HEK293T (cell line): ENCODE data around the gene PNPT1.
"Not testable (repeated sequence)": the region's sequence is repeated elsewhere in the genome, so short reads cannot be mapped to it uniquely, and the experiment has no call there.

Experiments used
- CTCF ChIA-PET: fragments of 350-600 bp; formaldehyde crosslinking; extraction: SDS; loops from one replicate; lab custom pipeline; 2021; ENCODE audit warnings: antibody characterized with exemption, inconsistent platforms; lab: Yijun Ruan, JAX
- POLR2A ChIA-PET: fragments of 350-600 bp; formaldehyde crosslinking; extraction: SDS; loops from one replicate; lab custom pipeline; 2020; ENCODE audit warnings: antibody characterized with exemption, inconsistent platforms; lab: Yijun Ruan, JAX
- DNase-seq: peaks from one replicate; pipeline ENCODE4 v3.0.0; 2012; ENCODE audit warnings: mixed read lengths; ENCODE audit errors: extremely low spot score
- ARNT ChIP-seq: fragments of 450-650 bp; IDR thresholded peaks from 2 replicates; pipeline ENCODE4 v1.6.1; 2017; ENCODE audit warnings: mild to moderate bottlenecking
- BHLHE40 ChIP-seq: fragments of 450-650 bp; IDR thresholded peaks from 2 replicates; pipeline ENCODE4 v1.6.1; 2016; ENCODE audit warnings: mild to moderate bottlenecking, moderate library complexity, borderline replicate concordance
- CTBP1 ChIP-seq: fragments of 450-650 bp; IDR thresholded peaks from 2 replicates; pipeline ENCODE4 v1.6.1; 2016; ENCODE audit warnings: borderline replicate concordance
- ELF4 ChIP-seq: fragments of 450-650 bp; IDR thresholded peaks from 2 replicates; pipeline ENCODE4 v1.6.1; 2017; ENCODE audit warnings: antibody characterized with exemption
- FOXA1 ChIP-seq: fragments of 450-650 bp; IDR thresholded peaks from 2 replicates; pipeline ENCODE4 v1.6.1; 2016; ENCODE audit warnings: mild to moderate bottlenecking
- FOXK2 ChIP-seq: fragments of 450-650 bp; IDR thresholded peaks from 2 replicates; pipeline ENCODE4 v1.6.1; 2016; ENCODE audit warnings: mild to moderate bottlenecking
- FOXM1 ChIP-seq: fragments of 450-650 bp; IDR thresholded peaks from 2 replicates; pipeline ENCODE4 v1.6.1; 2017; ENCODE audit warnings: mild to moderate bottlenecking, borderline replicate concordance
- HDGF ChIP-seq: fragments of 450-650 bp; IDR thresholded peaks from 2 replicates; pipeline ENCODE4 v1.6.1; 2017; ENCODE audit warnings: antibody characterized with exemption, borderline replicate concordance
- L3MBTL2 ChIP-seq: fragments of 450-650 bp; conservative IDR thresholded peaks from 2 replicates; pipeline ENCODE4 v1.6.1; 2016; ENCODE audit warnings: mild to moderate bottlenecking
- LEF1 ChIP-seq: fragments of 450-650 bp; IDR thresholded peaks from 2 replicates; pipeline ENCODE4 v1.6.1; 2017; ENCODE audit warnings: mild to moderate bottlenecking, borderline replicate concordance
- NFRKB ChIP-seq: fragments of 450-650 bp; IDR thresholded peaks from 2 replicates; pipeline ENCODE4 v1.6.1; 2016; ENCODE audit warnings: mild to moderate bottlenecking, moderate library complexity
- PKNOX1 ChIP-seq: fragments of 450-650 bp; IDR thresholded peaks from 2 replicates; pipeline ENCODE4 v1.6.1; 2016
- SP1 ChIP-seq: fragments of 450-650 bp; IDR thresholded peaks from 2 replicates; pipeline ENCODE4 v1.6.1; 2017
- SUZ12 ChIP-seq: fragments of 450-650 bp; IDR thresholded peaks from 2 replicates; pipeline ENCODE4 v1.6.1; 2016; ENCODE audit warnings: mild to moderate bottlenecking
- TARDBP ChIP-seq: fragments of 450-650 bp; IDR thresholded peaks from 2 replicates; pipeline ENCODE4 v1.6.1; 2016
- ZNF384 ChIP-seq: fragments of 450-650 bp; IDR thresholded peaks from 2 replicates; pipeline ENCODE4 v1.6.1; 2016

The PNPT1 gene

GRCh38 chr2:55721596-55722215 lies 28.1 kb upstream of the PNPT1 start:
- ChIA-PET POLR2A (no interaction called here), CTCF (no interaction called here)
- no peak for TF ChIP-seq HDGF
- TF ChIP-seq CTBP1 = no peak
- no peak for TF ChIP-seq ELF4
- no peak for TF ChIP-seq LEF1
- DNase-seq = no peak

GRCh38 chr2:55720417-55720816 lies 26.8 kb upstream of the PNPT1 start:
- POLR2A ChIA-PET = no interaction called here
- DNase-seq = no peak
- CTCF ChIA-PET = interaction anchor here (1.1 kb wide), 1 partner anchor 51 kb away, joined by 4 read pairs; no protein-coding TSS in a partner anchor
- no peak for TF ChIP-seq SP1
- TF ChIP-seq ZNF384 = no peak
- no peak for TF ChIP-seq PKNOX1
- no peak for TF ChIP-seq LEF1
- TF ChIP-seq FOXK2 = no peak
- TF ChIP-seq ELF4 = no peak
- TF ChIP-seq TARDBP = no peak
- no peak for TF ChIP-seq ARNT
- TF ChIP-seq HDGF = no peak
- no peak for TF ChIP-seq FOXA1
- TF ChIP-seq SUZ12 = no peak
- no peak for TF ChIP-seq BHLHE40
- no peak for TF ChIP-seq NFRKB
- no peak for TF ChIP-seq L3MBTL2
- no peak for TF ChIP-seq FOXM1

GRCh38 chr2:55719852-55720251 lies 26.2 kb upstream of the PNPT1 start:
- CTCF ChIA-PET = interaction anchor here (1.1 kb wide), 1 partner anchor 51 kb away, joined by 4 read pairs; no protein-coding TSS in a partner anchor

GRCh38 chr2:55718165-55719008 lies 24.7 kb upstream of the PNPT1 start:
- ChIA-PET POLR2A (no interaction called here), CTCF (interaction anchor here (0.6 to 2.2 kb wide), 4 partner anchors 52 to 409 kb away, joined by 3 to 11 read pairs (median 4); no protein-coding TSS in a partner anchor)
- TF ChIP-seq SP1 (no peak), ARNT (no peak), ELF4 (no peak), LEF1 (no peak), ZNF384 (no peak), TARDBP (no peak), L3MBTL2 (no peak), FOXM1 (no peak), FOXA1 (no peak), BHLHE40 (no peak), SUZ12 (no peak), HDGF (no peak), CTBP1 (no peak)
- DNase-seq = peak; percentile 58

More at GRCh38 chr2:55719852-55720251, 26.2 kb upstream of the PNPT1 start:
- POLR2A ChIA-PET = no interaction called here
- no peak for TF ChIP-seq ELF4
- TF ChIP-seq ARNT = no peak
- no peak for TF ChIP-seq TARDBP
- TF ChIP-seq CTBP1 = no peak
- no peak for TF ChIP-seq FOXM1
- TF ChIP-seq ZNF384 = no peak
- no peak for TF ChIP-seq LEF1
- TF ChIP-seq HDGF = no peak
- TF ChIP-seq NFRKB = no peak
- TF ChIP-seq PKNOX1 = no peak
- TF ChIP-seq FOXK2 = no peak
- no peak for TF ChIP-seq BHLHE40
- no peak for TF ChIP-seq L3MBTL2
- TF ChIP-seq SP1 = no peak
- TF ChIP-seq SUZ12 = no peak
- no peak for DNase-seq

- ChIA-PET CTCF (no interaction called here), POLR2A (no interaction called here)
- TF ChIP-seq SP1 = no peak
- DNase-seq = no peak
These were observed 22.0 kb upstream of the PNPT1 start for GRCh38 chr2:55715626-55716025.

- CTCF ChIA-PET, POLR2A ChIA-PET, DNase-seq: not testable (repeated sequence)
These were observed 21.5 kb upstream of the PNPT1 start for GRCh38 chr2:55715178-55715577.

GRCh38 chr2:55712477-55713060 lies 18.9 kb upstream of the PNPT1 start:
- POLR2A ChIA-PET = no interaction called here
- no peak for TF ChIP-seq BHLHE40
- TF ChIP-seq TARDBP = no peak
- TF ChIP-seq L3MBTL2 = no peak
- no peak for TF ChIP-seq ARNT
- CTCF ChIA-PET = no interaction called here
- DNase-seq = no peak
